Transverse colon (tissue), 4 donors: ENCODE results near the gene PIGU. TPM values are rescaled to one million over a fixed set of nuclear protein-coding genes. Genes with fewer than 3 reads are reported as not detected.

Source experiments
- DNase-seq: peaks from one replicate; pipeline ENCODE4 v3.0.0-alpha.2; 2019
- H3K27ac ChIP-seq, 4 donors: fragments of 200-600 bp; sonication (generic); 2 replicates each; pipeline ENCODE4 v1.5.1; 2016 to 2018; ENCODE audit warnings: inconsistent platforms in 4 of 4
- H3K27me3 ChIP-seq: fragments of 200-600 bp; sonication (generic); 2 replicates; pipeline ENCODE4 v1.5.1; 2017; ENCODE audit warnings: inconsistent platforms
- H3K36me3 ChIP-seq, 4 donors: fragments of 200-600 bp; sonication (generic); 2 replicates each; pipeline ENCODE4 v1.5.1; 2017 to 2019; ENCODE audit warnings: inconsistent platforms in 4 of 4
- H3K4me1 ChIP-seq, 4 donors: fragments of 200-600 bp; sonication (generic); 2 replicates each; pipeline ENCODE4 v1.5.1; 2017 to 2020; ENCODE audit warnings: inconsistent platforms in 4 of 4
- H3K4me3 ChIP-seq, 4 donors: fragments of 200-600 bp; sonication (generic); 1 replicate in 1 of 4; 2 replicates in 3 of 4; pipeline versions ENCODE4 v1.5.1 to v1.6.1; 2017 to 2019; ENCODE audit warnings: inconsistent platforms in 4 of 4
- H3K9me3 ChIP-seq, 2 donors: fragments of 200-600 bp; sonication (generic); 2 replicates each; pipeline ENCODE4 v1.5.1; 2017 to 2019; ENCODE audit warnings: inconsistent platforms in 2 of 2
- CTCF ChIP-seq, 5 experiments: fragments of 200-600 bp in 3 of 5; fragments of 450-650 bp in 2 of 5; sonication (generic) in 3 of 5; IDR thresholded peaks; 1 replicate in 2 of 5; 2 replicates in 3 of 5; pipeline ENCODE4 v1.5.1; 2016 to 2017; ENCODE audit warnings: antibody characterized with exemption in 5 of 5, inconsistent platforms in 3 of 5, mild to moderate bottlenecking in 2 of 5, moderate library complexity in 1 of 5
- EP300 ChIP-seq: sonication (generic); formaldehyde crosslinking; IDR thresholded peaks from one replicate; pipeline ENCODE4 v1.6.1; 2017; ENCODE audit warnings: antibody characterized with exemption, low read depth
- POLR2A ChIP-seq: fragments of 450-650 bp; IDR thresholded peaks from one replicate; pipeline ENCODE4 v1.6.1; 2016; ENCODE audit warnings: antibody characterized with exemption, mild to moderate bottlenecking, moderate library complexity
- POLR2AphosphoS5 ChIP-seq, 3 donors: sonication (generic); formaldehyde crosslinking; IDR thresholded peaks; one replicate each; pipeline ENCODE4 v1.6.1; 2016; ENCODE audit warnings: antibody characterized with exemption in 3 of 3
- WGBS, 2 donors: methylation state at CpG; one replicate each; pipeline ENCODE4 v1.1.5; 2018; ENCODE audit warnings: low coverage in 1 of 2; 5-methylcytosine and 5-hydroxymethylcytosine counted together
- in situ Hi-C, 4 donors: fragments of 200-750 bp; cut with MboI; loops; one replicate each; pipeline versions ENCODE4 v1.15.0 to v1.15.1; 2017; ENCODE audit warnings: low sequenced_read_pairs in 3 of 4, low pct_ligation_motif_present in 1 of 4, low pct_unique_long_range_greater_than_20kb in 1 of 4
- intact Hi-C: fragments of 100-400 bp; cut with DNase I; formaldehyde crosslinking; loops from one replicate; pipeline ENCODE4 v1.15.1; 2023; ENCODE audit warnings: low total_unique reads
- total RNA-seq, 4 donors: library from RNA; depleted of rRNA; stranded (reverse); fragments of >200 nt; gene quantifications; one replicate each; pipeline ENCODE4 v1.1.0, GENCODE V29; 2016

PIGU gene
- total RNA-seq, 4 donors from 2014 or later, result 4.1 to 28.7 (median 16.8) TPM

GRCh38 chr20:34575756-34576155 lies 101.1 kb downstream of the PIGU start:
- DNase-seq, result no peak
- Histone ChIP-seq H3K27me3 (no peaks in the 10 kb centered on the region), H3K4me1 (peaks cover 17 to 30% (median 21%) of the 10 kb centered on the region in 4 donors), H3K36me3 (no peaks in the 10 kb centered on the region), H3K4me3 (no peak overlapping the region), H3K27ac (no peak overlapping the region), H3K9me3 (no peaks in the 10 kb centered on the region)
- intact Hi-C loops, result no loop called here
- TF ChIP-seq POLR2AphosphoS5 (IDR thresholded peaks at IDR 0.05), result no peak
- TF ChIP-seq CTCF (IDR thresholded peaks at IDR 0.05), result no peak
- TF ChIP-seq POLR2A, result no peak
- TF ChIP-seq EP300, result no peak
- in situ Hi-C loops, result no loop called here
- 96% methylated on average over 4 of the region's 4 CpGs; no CpG with 5 or more reads in 1 of the 2 donors for WGBS, 2 donors

GRCh38 chr20:34575271-34575670 lies 101.6 kb downstream of the PIGU start:
- intact Hi-C loops (no loop called here), in situ Hi-C loops (no loop called here)
- H3K4me3 ChIP-seq, result no peak overlapping the region
- H3K36me3 ChIP-seq, result no peaks in the 10 kb centered on the region
- no peak for TF ChIP-seq POLR2AphosphoS5 (IDR thresholded peaks at IDR 0.05)
- no peak for TF ChIP-seq CTCF (IDR thresholded peaks at IDR 0.05)
- no peak for TF ChIP-seq POLR2A
- no peak for TF ChIP-seq EP300
- H3K9me3 ChIP-seq, result no peaks in the 10 kb centered on the region
- no peak overlapping the region for H3K27ac ChIP-seq
- 86% methylated on average over 5 of the region's 5 CpGs; no CpG with 5 or more reads in 1 of the 2 donors for WGBS, 2 donors
- no peaks in the 10 kb centered on the region for H3K27me3 ChIP-seq
- H3K4me1 ChIP-seq, result peaks cover 12 to 25% (median 16%) of the 10 kb centered on the region in 4 donors
- DNase-seq, result no peak

- intact Hi-C loops, result no loop called here
- no peak overlapping the region for H3K4me3 ChIP-seq
- DNase-seq, result no peak
Measured at GRCh38 chr20:34574861-34575260, 102.0 kb downstream of the PIGU start.

GRCh38 chr20:34574426-34574825 lies 102.5 kb downstream of the PIGU start:
- TF ChIP-seq POLR2AphosphoS5 (IDR thresholded peaks at IDR 0.05) (no peak), POLR2A (no peak), EP300 (no peak), CTCF (IDR thresholded peaks at IDR 0.05) (no peak)
- intact Hi-C loops, result no loop called here
- DNase-seq, result no peak
- in situ Hi-C loops, result loop anchor here in 2 of 4 donors (25.0 kb wide), 1 partner anchor 138 kb away; the partner anchor contains the start of gene TP53INP2 (in 2 of the 2)
- no peaks in the 10 kb centered on the region for H3K36me3 ChIP-seq
- no peak overlapping the region for H3K27ac ChIP-seq
- peaks cover 6 to 16% (median 8%) of the 10 kb centered on the region in 4 donors for H3K4me1 ChIP-seq
- WGBS, 2 donors, result 98 to 100% methylated on average over 4 to 5 of the region's 5 CpGs
- no peak overlapping the region for H3K4me3 ChIP-seq
- no peaks in the 10 kb centered on the region for H3K9me3 ChIP-seq
- H3K27me3 ChIP-seq, result no peaks in the 10 kb centered on the region

More at GRCh38 chr20:34574861-34575260, 102.0 kb downstream of the PIGU start:
- no peaks in the 10 kb centered on the region for H3K9me3 ChIP-seq
- no peak overlapping the region for H3K27ac ChIP-seq
- TF ChIP-seq POLR2AphosphoS5 (IDR thresholded peaks at IDR 0.05) (no peak), EP300 (no peak), POLR2A (no peak), CTCF (IDR thresholded peaks at IDR 0.05) (no peak)
- H3K4me1 ChIP-seq, result peaks cover 8 to 21% (median 12%) of the 10 kb centered on the region in 4 donors
- H3K36me3 ChIP-seq, result no peaks in the 10 kb centered on the region
- 89% methylated on average over 6 of the region's 6 CpGs; no CpG with 5 or more reads in 1 of the 2 donors for WGBS, 2 donors
- in situ Hi-C loops, result loop anchor here in 2 of 4 donors (25.0 kb wide), 1 partner anchor 137 kb away; the partner anchor contains the start of gene TP53INP2 (in 2 of the 2)
- no peaks in the 10 kb centered on the region for H3K27me3 ChIP-seq
